ENCODE results near the gene DLK1. TPM values are rescaled to one million over a fixed set of nuclear protein-coding genes. Genes with fewer than 3 reads are reported as not detected.

Gene DLK1
- total and polyA plus RNA-seq, 8 donors, result 0.25 to 1.7 (median 1.6) TPM; not detected in 1

GRCh38 chr14:100755649-100756048 is 29.0 kb downstream of the DLK1 start:
- no peak for TF ChIP-seq CTCF (IDR thresholded peaks at IDR 0.05)
- intact Hi-C loops (cut with DNase I), result no loop called here
- DNase-seq, result no peak

GRCh38 chr14:100761481-100761880 is 34.8 kb downstream of the DLK1 start:
- no peak overlapping the region for H3K4me3 ChIP-seq
- intact Hi-C loops (cut with DNase I), result no loop called here
- no peaks in the 10 kb centered on the region for H3K27me3 ChIP-seq
- no peaks in the 10 kb centered on the region for H3K4me1 ChIP-seq
- ATAC-seq, result peak; percentile 61
- no peaks in the 10 kb centered on the region for H3K9me3 ChIP-seq
- no peaks in the 10 kb centered on the region for H3K36me3 ChIP-seq
- H3K27ac ChIP-seq, result no peak overlapping the region
- no peak for DNase-seq
- no peak for TF ChIP-seq CTCF (IDR thresholded peaks at IDR 0.05)

More at GRCh38 chr14:100755649-100756048, 29.0 kb downstream of the DLK1 start:
- Histone ChIP-seq H3K27me3 (no peaks in the 10 kb centered on the region), H3K4me1 (no peaks in the 10 kb centered on the region), H3K27ac (no peak overlapping the region), H3K36me3 (no peaks in the 10 kb centered on the region), H3K4me3 (no peak overlapping the region), H3K9me3 (no peaks in the 10 kb centered on the region)
- ATAC-seq, result no peak

- Histone ChIP-seq H3K27ac (no peak overlapping the region), H3K27me3 (no peaks in the 10 kb centered on the region), H3K4me1 (no peaks in the 10 kb centered on the region), H3K9me3 (no peaks in the 10 kb centered on the region), H3K36me3 (no peaks in the 10 kb centered on the region), H3K4me3 (no peak overlapping the region)
- ATAC-seq, result no peak
- intact Hi-C loops (cut with DNase I), result no loop called here
- no peak for DNase-seq
- no peak for TF ChIP-seq CTCF (IDR thresholded peaks at IDR 0.05)
Observed at GRCh38 chr14:100762089-100762515, 35.4 kb downstream of the DLK1 start.

- H3K4me1 ChIP-seq, result no peaks in the 10 kb centered on the region
- ATAC-seq, result no peak
- H3K27ac ChIP-seq, result no peak overlapping the region
- H3K36me3 ChIP-seq, result no peaks in the 10 kb centered on the region
- TF ChIP-seq CTCF (IDR thresholded peaks at IDR 0.05), result no peak
- no peaks in the 10 kb centered on the region for H3K9me3 ChIP-seq
- H3K4me3 ChIP-seq, result no peak overlapping the region
- peaks cover 0 to 5% of the 10 kb centered on the region in 2 donors for H3K27me3 ChIP-seq
- intact Hi-C loops (cut with DNase I), result no loop called here
- no peak for DNase-seq
Observed at GRCh38 chr14:100762901-100763300, 36.2 kb downstream of the DLK1 start.

- H3K27me3 ChIP-seq, result peaks cover 0 to 10% of the 10 kb centered on the region in 2 donors
- DNase-seq (no peak), ATAC-seq (no peak)
- H3K4me1 ChIP-seq, result no peaks in the 10 kb centered on the region
- no peak overlapping the region for H3K27ac ChIP-seq
- no peak overlapping the region for H3K4me3 ChIP-seq
- intact Hi-C loops (cut with DNase I), result no loop called here
- no peak for TF ChIP-seq CTCF (IDR thresholded peaks at IDR 0.05)
- H3K9me3 ChIP-seq, result no peaks in the 10 kb centered on the region
- no peaks in the 10 kb centered on the region for H3K36me3 ChIP-seq
Observed at GRCh38 chr14:100764471-100765115, 37.9 kb downstream of the DLK1 start.
